LHCN-M2 (cell line): ENCODE data around the gene TLR2. TPM values are rescaled to one million over a fixed set of nuclear protein-coding genes. Genes with fewer than 3 reads are reported as not detected.

Experiments used
- DNase-seq: peaks from one replicate; pipeline ENCODE4 v3.0.0-alpha.2; 2012; ENCODE audit warnings: low read depth
- total RNA-seq: library from RNA; depleted of rRNA; stranded (reverse); fragments of >200 nt; gene quantifications from 2 replicates; pipeline ENCODE4 v1.2.3, GENCODE V29; 2014; rRNA removed

The TLR2 gene
- total RNA-seq, 1 experiment from 2014 or later: 1.0 TPM

- peak; percentile 92 for DNase-seq
These were observed 47.2 kb downstream of the TLR2 start for GRCh38 chr4:153731239-153731638.

- no peak for DNase-seq
These were observed 49.8 kb downstream of the TLR2 start for GRCh38 chr4:153733751-153734448.

- no peak for DNase-seq
These were observed 51.9 kb downstream of the TLR2 start for GRCh38 chr4:153735906-153736461.

GRCh38 chr4:153741541-153741940 lies 57.5 kb downstream of the TLR2 start:
- no peak for DNase-seq

GRCh38 chr4:153745651-153746050 lies 61.6 kb downstream of the TLR2 start:
- DNase-seq: no peak

- DNase-seq: no peak
These were observed 63.4 kb downstream of the TLR2 start for GRCh38 chr4:153747406-153747955.

GRCh38 chr4:153748378-153748777 lies 64.3 kb downstream of the TLR2 start:
- peak; percentile 64 for DNase-seq

- peak; percentile 79 for DNase-seq
These were observed 66.2 kb downstream of the TLR2 start for GRCh38 chr4:153750197-153750817.

- no peak for DNase-seq
These were observed 71.1 kb downstream of the TLR2 start for GRCh38 chr4:153755186-153755585.

Other genes with a start within 250 kb of the TLR2 start
- 6.8 and 7.2 TPM in 2 replicates for gene TMEM131L, start 217.9 kb upstream of the TLR2 start, total RNA-seq
- gene RNF175, start 75.7 kb downstream of the TLR2 start, total RNA-seq: not detected in 2 replicates
- not detected in 2 replicates for gene SFRP2, start 104.8 kb downstream of the TLR2 start, total RNA-seq